AG04450 (cell line): Measurements from ENCODE around the gene ADSS1. TPM values are rescaled to one million over a fixed set of nuclear protein-coding genes. Genes with fewer than 3 reads are reported as not detected.

Experiments used
- CTCF ChIA-PET: fragments of 300-600, 350-600 bp; formaldehyde crosslinking; extraction: SDS; loops from one replicate; lab custom pipeline; 2022; ENCODE audit warnings: antibody characterized with exemption, inconsistent platforms; lab: Charles Lee
- POLR2A ChIA-PET: fragments of 350-600 bp; formaldehyde crosslinking; extraction: SDS; loops from one replicate; lab custom pipeline; 2021; ENCODE audit warnings: antibody characterized with exemption, inconsistent platforms; lab: Yijun Ruan, JAX
- DNase-seq: peaks from one replicate; pipeline ENCODE4 v3.0.0-alpha.2; 2011; ENCODE audit warnings: low read depth, low spot score
- H3K27ac ChIP-seq: one replicate; pipeline ENCODE4 v1.5.1; 2012; ENCODE audit warnings: low read depth, low read length, control low read depth
- H3K27me3 ChIP-seq: one replicate; pipeline ENCODE4 v1.6.0; 2012; ENCODE audit warnings: low read length; ENCODE audit not compliant: control insufficient read depth, insufficient read depth
- H3K4me3 ChIP-seq: 2 replicates; pipeline ENCODE4 v1.5.1; 2011; ENCODE audit warnings: mild to moderate bottlenecking, low read depth, low read length, control low read depth
- H3K9me3 ChIP-seq: 2 replicates; pipeline ENCODE4 v1.5.1; 2012; ENCODE audit warnings: low read length; ENCODE audit not compliant: control insufficient read depth, insufficient read depth
- CTCF ChIP-seq: IDR thresholded peaks from 2 replicates; pipeline ENCODE4 v1.5.1; 2011; ENCODE audit warnings: low read depth, low read length, control low read depth, inconsistent platforms
- polyA plus RNA-seq: library from polyadenylated mRNA; depleted of rRNA; stranded (reverse); fragments of >200 nt; gene quantifications from 2 replicates; pipeline ENCODE4 v1.2.3, GENCODE V29; 2011

The ADSS1 gene
- polyA plus RNA-seq, 1 experiment: 2.8 TPM

GRCh38 chr14:104755621-104756020 lies 31.6 kb downstream of the ADSS1 start:
- ChIA-PET CTCF (interaction anchor here (2.7 to 3.8 kb wide), 2 partner anchors 13 to 71 kb away, joined by 15 to 27 read pairs; no protein-coding TSS in a partner anchor), POLR2A (no interaction called here)
- Histone ChIP-seq H3K27me3 (no peaks in the 10 kb centered on the region), H3K9me3 (peaks cover 9% of the 10 kb centered on the region; the same call in 1 of the 2 replicates), H3K27ac (no peak overlapping the region), H3K4me3 (no peak overlapping the region)
- DNase-seq: no peak
- no peak for TF ChIP-seq CTCF

- H3K9me3 ChIP-seq: peaks cover 9% of the 10 kb centered on the region; the same call in 1 of the 2 replicates
- no peak overlapping the region for H3K4me3 ChIP-seq
- no peak overlapping the region for H3K27ac ChIP-seq
- no peaks in the 10 kb centered on the region for H3K27me3 ChIP-seq
- no peak for TF ChIP-seq CTCF
- ChIA-PET POLR2A (no interaction called here), CTCF (interaction anchor here (1.4 to 4.0 kb wide), 2 partner anchors 12 to 64 kb away, joined by 4 to 23 read pairs; no protein-coding TSS in a partner anchor)
- no peak for DNase-seq
Measured at GRCh38 chr14:104756477-104757237, 32.6 kb downstream of the ADSS1 start.

GRCh38 chr14:104757238-104757585 lies 33.2 kb downstream of the ADSS1 start:
- no peak for DNase-seq
- Histone ChIP-seq H3K27me3 (no peaks in the 10 kb centered on the region), H3K9me3 (peaks cover 5% of the 10 kb centered on the region; the same call in 1 of the 2 replicates), H3K27ac (no peak overlapping the region), H3K4me3 (no peak overlapping the region)
- CTCF ChIA-PET: interaction anchor here (1.4 to 4.0 kb wide), 2 partner anchors 11 to 64 kb away, joined by 4 to 23 read pairs; no protein-coding TSS in a partner anchor
- no peak for TF ChIP-seq CTCF
- POLR2A ChIA-PET: interaction anchor here (0.6 kb wide), 1 partner anchor 11 kb away, joined by 3 read pairs; no protein-coding TSS in a partner anchor

- TF ChIP-seq CTCF: no peak
- Histone ChIP-seq H3K4me3 (no peak overlapping the region), H3K27ac (no peak overlapping the region), H3K9me3 (peaks cover 4% of the 10 kb centered on the region; the same call in 1 of the 2 replicates), H3K27me3 (no peaks in the 10 kb centered on the region)
- ChIA-PET POLR2A (interaction anchor here (0.6 kb wide), 1 partner anchor 11 kb away, joined by 3 read pairs; no protein-coding TSS in a partner anchor), CTCF (interaction anchor here (0.6 to 4.0 kb wide), 3 partner anchors 11 to 210 kb away, joined by 3 to 23 read pairs (median 4); no protein-coding TSS in a partner anchor)
- no peak for DNase-seq
Measured at GRCh38 chr14:104757681-104758392, 33.8 kb downstream of the ADSS1 start.
